NCI-H2196 treated with DMSO at 0.1 percent for 48 hours (cell line): ENCODE measurements around the gene AQP2.

Source experiments
- DNase-seq: peaks from one replicate; lab custom pipeline; 2025; ENCODE audit not compliant: unreplicated experiment; lab: John Stamatoyannopoulos, UW

Gene AQP2

GRCh38 chr12:49967777-49968250 lies 17.3 kb downstream of the AQP2 start:
- no peak for DNase-seq

DNA sequence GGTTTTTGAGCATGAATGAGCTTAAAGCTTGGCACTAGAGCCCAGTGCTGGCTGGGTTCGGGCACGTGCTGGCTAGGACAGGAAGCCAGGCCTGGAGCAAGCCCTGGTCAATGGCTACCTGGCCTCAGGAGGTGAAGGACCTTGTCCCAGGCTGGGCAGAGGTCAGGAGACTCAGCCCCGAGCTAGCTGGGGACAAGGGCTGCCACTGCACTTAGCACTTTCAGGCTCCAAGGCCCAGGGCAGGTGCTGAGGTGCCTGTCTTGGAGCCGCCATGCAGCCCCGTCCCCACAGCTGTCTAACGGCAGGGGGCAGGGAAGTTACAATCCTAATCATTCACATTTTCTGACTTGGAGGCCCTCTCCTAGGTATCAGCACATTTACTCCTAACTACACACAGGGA lies 17.9 kb downstream of the AQP2 start:
- no peak for DNase-seq

DNA sequence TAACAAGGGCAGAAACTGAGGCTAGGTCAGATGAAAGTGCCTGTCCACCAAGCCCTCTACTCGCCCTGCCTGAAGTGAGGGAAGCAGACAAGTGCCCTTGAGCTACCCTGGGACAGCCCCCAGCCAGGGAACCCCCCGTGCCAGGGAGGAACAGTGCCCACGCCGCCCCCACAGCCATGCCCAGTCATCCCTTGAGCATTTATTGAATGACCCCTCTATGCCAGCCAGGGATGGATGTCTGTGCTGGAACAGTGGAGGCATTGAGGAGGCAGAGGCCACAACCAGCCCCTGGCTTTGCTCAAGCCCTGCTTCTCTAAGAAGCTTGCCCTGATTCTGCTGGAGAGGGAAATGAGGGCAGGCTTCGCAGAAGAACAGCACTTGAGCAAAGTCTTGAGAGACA lies 18.5 kb downstream of the AQP2 start:
- no peak for DNase-seq

- no peak for DNase-seq
These were observed 19.3 kb downstream of the AQP2 start for GRCh38 chr12:49969651-49970429.

DNA sequence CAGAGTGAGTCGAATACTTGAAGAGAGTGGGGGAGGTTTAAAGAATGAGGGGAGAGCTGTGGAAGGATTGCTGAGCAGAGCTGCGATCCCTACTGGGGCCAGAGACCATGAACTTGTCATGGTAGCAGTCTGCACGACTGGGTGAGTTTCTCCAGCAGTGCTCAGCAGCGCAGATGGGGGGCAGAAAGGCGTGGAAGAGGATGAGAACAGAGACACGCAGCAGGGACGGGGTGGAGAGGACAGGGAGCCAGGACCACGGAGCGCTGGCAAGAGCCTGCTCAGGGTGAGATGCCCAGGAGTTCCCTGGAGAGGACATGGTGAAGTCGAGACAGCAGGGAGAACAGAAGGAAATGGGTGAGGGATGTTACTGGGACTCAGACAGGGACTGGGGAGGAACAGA lies 20.1 kb downstream of the AQP2 start:
- DNase-seq, result no peak

- no peak for DNase-seq
These were observed 20.6 kb downstream of the AQP2 start for GRCh38 chr12:49971141-49971540.

DNA sequence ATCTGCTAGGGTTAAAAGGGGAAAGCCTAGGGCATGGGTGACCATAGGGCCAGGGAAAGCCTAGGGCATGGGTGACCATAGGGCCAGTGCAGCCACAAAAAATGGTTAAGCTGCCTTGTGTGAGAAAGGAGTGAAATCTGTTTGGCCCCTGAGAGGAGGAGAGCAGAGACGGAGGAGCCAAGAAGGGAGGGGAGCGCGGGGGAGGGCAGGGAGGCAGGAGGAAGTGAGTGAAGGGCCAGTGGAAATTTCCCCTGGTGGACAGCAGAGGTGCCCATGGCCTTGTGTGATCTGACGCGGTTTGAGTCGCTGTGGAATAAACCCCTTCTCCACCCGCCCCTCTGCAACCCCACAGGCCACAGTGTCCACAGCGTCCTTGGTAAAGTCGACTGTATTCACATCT lies 21.6 kb downstream of the AQP2 start:
- DNase-seq, result no peak

DNA sequence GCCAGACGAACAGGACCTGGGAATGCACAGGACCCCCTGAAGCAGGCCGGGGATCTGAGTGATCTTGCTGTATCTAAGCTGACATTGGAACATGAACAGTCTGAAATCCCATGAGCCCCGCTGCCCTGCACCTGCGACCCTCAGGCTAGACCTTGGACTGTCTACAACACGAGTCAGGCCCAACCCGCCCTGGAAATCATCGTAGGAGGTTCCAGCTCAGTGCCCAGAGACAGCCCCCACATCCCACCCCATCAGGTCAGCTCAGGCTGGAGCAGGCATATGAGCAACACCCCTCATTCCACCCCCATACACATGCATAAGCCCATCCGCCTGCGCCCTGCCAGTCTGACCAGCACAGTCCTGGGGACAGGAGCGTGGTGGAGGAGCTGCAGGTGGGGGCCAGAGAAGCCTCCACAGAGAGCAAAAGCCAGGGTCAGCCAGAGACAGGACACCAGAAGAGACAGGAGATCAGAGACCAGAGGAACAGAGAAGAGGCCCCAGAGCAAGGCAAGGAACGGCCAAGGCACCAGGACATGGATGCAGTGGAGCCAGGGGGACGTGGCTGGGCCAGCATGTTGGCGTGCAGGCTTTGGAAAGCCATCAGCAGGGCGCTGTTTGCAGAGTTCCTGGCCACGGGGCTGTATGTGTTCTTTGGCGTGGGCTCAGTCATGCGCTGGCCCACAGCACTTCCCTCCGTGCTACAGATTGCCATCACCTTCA lies 22.3 kb downstream of the AQP2 start, which contains the start of gene AQP6:
TSS of gene AQP6 (plus strand) at position 307 of the 720 bp plus-strand sequence. CDS start at position 534, 227 bp downstream.
- DNase-seq, result no peak

- DNase-seq, result no peak
These were observed 22.9 kb downstream of the AQP2 start for GRCh38 chr12:49973361-49973830.

DNA sequence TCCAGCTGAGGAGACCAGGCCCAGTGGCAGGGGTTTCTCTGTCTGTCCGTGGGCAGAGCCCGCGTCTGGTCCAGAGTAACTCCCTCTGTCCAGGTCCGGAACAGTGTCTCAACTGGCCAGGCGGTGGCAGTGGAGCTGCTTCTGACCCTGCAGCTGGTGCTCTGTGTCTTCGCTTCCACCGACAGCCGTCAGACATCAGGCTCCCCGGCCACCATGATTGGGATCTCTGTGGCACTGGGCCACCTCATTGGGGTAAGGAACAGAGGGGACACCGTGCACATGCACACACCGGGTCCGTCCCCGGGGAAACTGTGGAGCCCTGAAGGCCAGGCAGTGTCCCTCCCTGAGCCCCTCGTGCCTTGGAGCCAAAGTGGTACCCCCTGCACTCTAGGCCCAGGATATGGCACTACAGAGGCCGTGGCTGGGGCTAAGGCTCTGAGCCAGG lies 23.7 kb downstream of the AQP2 start:
- DNase-seq, result peak; percentile 49

GRCh38 chr12:49974677-49975317 lies 24.3 kb downstream of the AQP2 start:
- no peak for DNase-seq

- DNase-seq, result no peak
These were observed 24.8 kb downstream of the AQP2 start for GRCh38 chr12:49975318-49975761.

- DNase-seq, result no peak
These were observed 26.0 kb downstream of the AQP2 start for GRCh38 chr12:49976557-49976956.

DNA sequence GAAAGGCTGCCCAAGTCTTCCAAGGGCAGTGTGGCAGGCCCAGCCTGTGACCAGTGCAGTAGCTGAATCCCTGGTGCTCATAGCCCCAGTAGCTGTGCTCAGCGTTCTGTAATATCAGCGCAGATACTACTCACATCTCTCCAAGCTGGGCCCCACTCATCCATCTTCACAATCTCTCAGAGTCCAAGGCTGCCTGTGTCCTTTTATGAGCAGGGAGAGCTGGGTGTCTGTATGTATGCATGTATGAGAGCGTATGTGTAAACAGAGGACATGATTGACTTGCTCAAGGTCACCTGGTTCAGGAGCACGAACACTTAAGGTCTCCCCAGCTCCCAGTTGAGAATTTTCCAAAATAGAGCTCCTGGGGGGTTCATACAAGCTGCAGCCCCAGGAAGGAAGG lies 27.6 kb downstream of the AQP2 start:
- DNase-seq, result no peak

- no peak for DNase-seq
These were observed 28.6 kb downstream of the AQP2 start for GRCh38 chr12:49979016-49979586.

- no peak for DNase-seq
These were observed 29.3 kb downstream of the AQP2 start for GRCh38 chr12:49979791-49980190.

DNA sequence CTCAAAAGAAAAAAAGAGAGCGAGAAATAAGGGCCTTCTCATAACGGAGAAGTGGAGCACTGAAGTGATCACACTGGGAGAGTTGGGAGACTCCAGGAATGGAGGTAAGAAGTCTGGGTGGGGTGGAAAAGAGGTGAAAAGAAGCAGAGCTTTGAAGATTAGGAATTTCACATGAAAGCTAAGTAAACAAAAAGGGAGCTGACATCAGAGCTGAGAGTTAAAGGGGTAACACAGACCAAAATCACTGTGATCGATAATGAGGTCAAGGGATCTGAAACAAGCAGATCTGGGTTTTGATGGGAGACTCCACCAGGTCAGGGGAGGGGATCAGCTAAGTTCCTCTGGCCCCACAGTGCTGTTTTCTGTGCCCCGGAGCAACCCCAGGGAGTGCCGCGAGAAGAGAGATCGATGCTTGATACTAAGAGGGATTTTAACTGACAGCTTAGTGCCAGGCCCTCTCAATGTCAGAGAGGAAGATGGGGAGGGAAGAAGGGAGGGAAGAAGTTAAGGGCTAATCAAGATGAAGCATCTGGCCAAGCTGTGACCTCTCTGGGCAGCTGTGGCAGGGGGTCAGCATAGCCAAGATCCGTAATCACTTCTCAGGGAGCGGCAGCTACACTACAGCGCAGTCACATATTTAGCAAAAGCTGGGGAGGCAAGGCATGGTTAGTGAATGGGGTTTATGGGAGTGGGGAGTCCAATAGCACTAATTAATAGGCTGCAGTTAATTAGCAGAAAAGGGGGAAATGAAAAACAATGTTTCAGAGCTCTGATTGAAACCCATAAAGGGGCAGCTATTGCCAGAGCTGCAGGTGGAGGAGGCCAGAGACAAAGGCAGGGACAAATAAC lies 30.2 kb downstream of the AQP2 start:
- no peak for DNase-seq

- DNase-seq, result no peak
These were observed 31.9 kb downstream of the AQP2 start for GRCh38 chr12:49982246-49983087.

- DNase-seq, result peak; percentile 41
These were observed 33.4 kb downstream of the AQP2 start for GRCh38 chr12:49983892-49984291.
